ENCODE data around the gene IGSF22.

IGSF22 gene

DNA sequence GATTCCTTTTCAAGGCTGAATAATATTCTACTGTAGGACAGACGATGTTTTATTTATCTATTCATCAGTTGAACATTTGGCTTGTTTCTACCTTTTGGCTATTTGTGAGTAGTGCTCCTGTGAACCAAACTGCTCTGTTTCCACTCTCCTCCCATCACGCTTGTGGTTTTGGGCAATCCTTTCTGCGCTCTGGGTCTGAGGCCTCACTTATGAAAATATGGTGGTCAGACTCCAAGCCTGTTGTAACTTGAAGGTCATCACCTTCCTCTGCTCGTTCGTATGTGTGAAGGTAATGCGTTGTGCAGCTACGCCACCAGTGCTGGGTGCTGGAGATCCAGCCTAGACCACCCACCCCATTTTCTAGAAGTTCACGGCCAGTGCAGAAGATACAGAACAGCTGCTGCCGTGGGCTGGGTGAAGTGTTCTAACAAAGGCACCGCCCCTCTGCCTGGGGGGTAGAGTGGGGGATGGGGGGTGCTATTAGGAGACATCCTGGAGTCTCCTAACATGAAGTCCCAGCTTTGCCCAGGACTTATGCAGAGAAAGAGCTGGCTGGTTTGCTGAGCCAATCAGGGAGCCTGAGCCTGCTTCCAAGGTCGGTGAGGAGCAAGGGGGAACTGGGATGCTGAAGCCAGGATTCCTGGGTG lies 44.6 kb upstream of the IGSF22 start:
- no peak for TF ChIP-seq CTCF (IDR thresholded peaks at IDR 0.05; ENCODE audit: low read depth, low read length, missing control alignments)
- Histone ChIP-seq H3K4me3 (ENCODE audit: low read depth, low read length) (no peak overlapping the region), H3K27ac (no peak overlapping the region), H3K36me3 (replicated peaks) (no peaks in the 10 kb centered on the region), H3K27me3 (replicated peaks) (no peaks in the 10 kb centered on the region)
- no peak for DNase-seq
- in situ Hi-C loops (cut with HindIII; ENCODE audit: low pct_ligation_motif_present, low sequenced_read_pairs), result no loop called here

- H3K36me3 ChIP-seq (replicated peaks), result no peaks in the 10 kb centered on the region
- H3K27ac ChIP-seq, result no peak overlapping the region
- no peak overlapping the region for H3K4me3 ChIP-seq (ENCODE audit: low read depth, low read length)
- TF ChIP-seq CTCF (IDR thresholded peaks at IDR 0.05; ENCODE audit: low read depth, low read length, missing control alignments), result no peak
- in situ Hi-C loops (cut with HindIII; ENCODE audit: low pct_ligation_motif_present, low sequenced_read_pairs), result no loop called here
- DNase-seq, result no peak
- H3K27me3 ChIP-seq (replicated peaks), result no peaks in the 10 kb centered on the region
Measured at GRCh38 chr11:18769802-18770456, 43.9 kb upstream of the IGSF22 start.

- no peaks in the 10 kb centered on the region for H3K27me3 ChIP-seq (replicated peaks)
- H3K4me3 ChIP-seq (ENCODE audit: low read depth, low read length), result no peak overlapping the region
- no peak overlapping the region for H3K27ac ChIP-seq
- no peaks in the 10 kb centered on the region for H3K36me3 ChIP-seq (replicated peaks)
- no peak for DNase-seq
- in situ Hi-C loops (cut with HindIII; ENCODE audit: low pct_ligation_motif_present, low sequenced_read_pairs), result no loop called here
- no peak for TF ChIP-seq CTCF (IDR thresholded peaks at IDR 0.05; ENCODE audit: low read depth, low read length, missing control alignments)
Measured at GRCh38 chr11:18768978-18769377, 43.0 kb upstream of the IGSF22 start.

DNA sequence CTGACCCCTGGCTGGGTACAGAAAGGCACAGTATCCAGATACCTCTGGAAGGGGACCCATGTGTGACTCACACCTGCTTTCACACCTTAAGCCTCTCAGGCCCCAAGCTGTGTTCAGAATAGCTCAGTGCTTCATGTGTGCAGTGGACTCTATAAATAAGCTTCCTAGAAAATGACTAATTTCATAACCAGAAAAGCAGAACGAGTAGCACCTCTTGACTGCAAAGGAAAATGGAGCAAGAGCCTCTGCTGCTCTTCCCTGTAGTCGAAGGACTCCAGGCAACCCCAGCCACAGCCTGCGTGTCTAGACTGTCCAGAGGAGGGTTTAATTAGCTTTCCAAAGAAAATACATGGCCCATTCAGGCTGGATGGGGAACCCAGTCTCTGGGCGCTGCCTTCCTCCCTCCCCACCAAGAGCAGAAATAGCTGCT lies 42.5 kb upstream of the IGSF22 start:
- no peak overlapping the region for H3K27ac ChIP-seq
- in situ Hi-C loops (cut with HindIII; ENCODE audit: low pct_ligation_motif_present, low sequenced_read_pairs), result no loop called here
- DNase-seq, result no peak
- TF ChIP-seq CTCF (IDR thresholded peaks at IDR 0.05; ENCODE audit: low read depth, low read length, missing control alignments), result no peak
- H3K36me3 ChIP-seq (replicated peaks), result no peaks in the 10 kb centered on the region
- no peaks in the 10 kb centered on the region for H3K27me3 ChIP-seq (replicated peaks)
- H3K4me3 ChIP-seq (ENCODE audit: low read depth, low read length), result no peak overlapping the region

- Histone ChIP-seq H3K27ac (no peak overlapping the region), H3K36me3 (replicated peaks) (no peaks in the 10 kb centered on the region), H3K27me3 (replicated peaks) (no peaks in the 10 kb centered on the region), H3K4me3 (ENCODE audit: low read depth, low read length) (no peak overlapping the region)
- TF ChIP-seq CTCF (IDR thresholded peaks at IDR 0.05; ENCODE audit: low read depth, low read length, missing control alignments), result no peak
- DNase-seq, result no peak
- in situ Hi-C loops (cut with HindIII; ENCODE audit: low pct_ligation_motif_present, low sequenced_read_pairs), result no loop called here
Measured at GRCh38 chr11:18766015-18766414, 40.0 kb upstream of the IGSF22 start.
